GM11168 (cell line): ENCODE data around the gene FAM81A.

ENCODE experiments used
- in situ Hi-C: fragments of 300-500 bp; cut with MboI; formaldehyde crosslinking; loops from one replicate; pipeline ENCODE4 v1.12.0; 2022; ENCODE audit warnings: low sequenced_read_pairs; ENCODE audit not compliant: unreplicated experiment

The FAM81A gene

GRCh38 chr15:59473226-59473625 lies 35.2 kb downstream of the FAM81A start:
- in situ Hi-C loops: no loop called here

DNA sequence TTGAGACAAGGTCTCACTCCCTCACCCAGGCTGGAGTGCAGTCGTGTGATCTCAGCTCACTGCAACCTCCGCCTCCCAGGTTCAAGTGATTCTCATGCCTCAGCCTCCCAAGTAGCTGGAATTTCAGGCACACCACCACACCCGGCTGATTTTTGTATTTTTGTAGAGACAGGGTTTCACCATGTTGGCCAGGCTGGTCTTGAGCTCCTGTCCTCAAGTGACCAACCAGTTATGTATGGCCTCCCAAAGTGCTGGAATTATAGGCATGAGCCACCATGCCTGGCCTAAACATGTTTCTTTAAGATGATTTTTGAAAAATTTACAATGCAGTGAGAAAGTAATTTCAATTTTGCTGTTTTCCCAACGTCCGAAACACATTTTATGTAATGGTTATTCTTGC lies 37.2 kb downstream of the FAM81A start:
- in situ Hi-C loops: loop anchor here (25.0 kb wide), 2 partner anchors 88 to 313 kb away; no protein-coding TSS in a partner anchor

DNA sequence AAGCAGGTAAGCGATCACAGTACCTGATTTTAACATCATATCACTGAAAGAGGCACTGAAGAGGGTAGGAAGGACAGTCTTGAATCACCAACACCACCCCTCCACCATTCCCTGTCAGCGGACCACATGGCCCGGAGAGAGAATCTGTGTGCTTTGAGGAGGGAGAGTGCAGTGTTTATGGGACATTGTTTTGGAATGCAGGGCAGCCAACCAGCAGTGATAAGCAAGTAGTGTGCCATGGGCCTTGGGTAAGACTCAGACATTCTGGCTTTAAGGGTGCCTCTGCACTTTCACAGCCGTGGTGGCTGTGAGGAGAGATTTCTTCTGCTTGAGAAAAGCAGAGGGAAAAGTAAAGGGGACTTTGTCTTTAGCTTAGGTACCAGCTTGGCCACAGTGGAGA lies 46.4 kb downstream of the FAM81A start:
- in situ Hi-C loops: loop anchor here (10.0 to 25.0 kb wide), 3 partner anchors 97 to 322 kb away; no protein-coding TSS in a partner anchor

GRCh38 chr15:59485036-59485435 lies 47.0 kb downstream of the FAM81A start:
- in situ Hi-C loops: loop anchor here (10.0 to 25.0 kb wide), 3 partner anchors 98 to 323 kb away; no protein-coding TSS in a partner anchor

DNA sequence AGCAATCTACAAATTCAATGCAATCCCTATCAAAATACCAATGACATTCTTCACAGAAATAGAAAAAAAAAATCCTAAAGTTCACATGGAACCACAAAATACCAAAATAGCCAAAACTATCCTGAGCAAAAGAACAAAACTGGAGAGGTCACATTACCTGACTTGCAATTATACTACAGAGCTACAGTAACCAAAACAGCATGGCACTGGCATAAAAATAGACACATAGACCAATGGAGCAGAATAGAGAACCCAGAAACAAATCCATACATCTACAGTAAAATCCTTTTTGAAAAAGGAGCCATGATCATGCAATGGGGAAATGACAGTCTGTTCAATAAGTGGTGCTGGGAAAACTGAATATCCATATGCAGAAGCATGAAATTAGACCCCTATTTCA lies 51.5 kb downstream of the FAM81A start:
- in situ Hi-C loops: loop anchor here (10.0 to 25.0 kb wide), 3 partner anchors 102 to 327 kb away; no protein-coding TSS in a partner anchor

DNA sequence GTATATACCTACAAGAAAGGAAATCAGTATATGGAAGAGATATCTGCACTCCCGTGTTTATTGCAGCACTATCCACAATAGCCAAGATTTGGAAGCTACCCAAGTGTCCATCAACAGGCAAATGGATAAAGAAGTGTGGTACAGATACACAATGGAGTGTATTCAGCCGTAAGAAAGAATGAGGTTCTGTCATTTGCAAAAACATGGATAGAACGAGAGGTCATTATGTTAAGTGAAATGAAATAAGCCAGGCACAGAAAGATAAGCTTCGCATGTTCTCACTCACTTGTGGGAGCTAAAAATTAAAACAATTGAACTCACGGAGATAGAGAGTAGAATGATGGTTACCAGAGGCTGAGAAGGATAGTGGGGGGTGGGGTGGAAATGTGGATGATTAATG lies 53.1 kb downstream of the FAM81A start:
- in situ Hi-C loops: loop anchor here (5.0 to 25.0 kb wide), 3 partner anchors 104 to 509 kb away; no protein-coding TSS in a partner anchor

- in situ Hi-C loops: loop anchor here (5.0 to 25.0 kb wide), 3 partner anchors 105 to 510 kb away; no protein-coding TSS in a partner anchor
Observed at GRCh38 chr15:59492389-59493377, 54.7 kb downstream of the FAM81A start.

GRCh38 chr15:59501597-59501996 lies 63.6 kb downstream of the FAM81A start:
- in situ Hi-C loops: no loop called here

DNA sequence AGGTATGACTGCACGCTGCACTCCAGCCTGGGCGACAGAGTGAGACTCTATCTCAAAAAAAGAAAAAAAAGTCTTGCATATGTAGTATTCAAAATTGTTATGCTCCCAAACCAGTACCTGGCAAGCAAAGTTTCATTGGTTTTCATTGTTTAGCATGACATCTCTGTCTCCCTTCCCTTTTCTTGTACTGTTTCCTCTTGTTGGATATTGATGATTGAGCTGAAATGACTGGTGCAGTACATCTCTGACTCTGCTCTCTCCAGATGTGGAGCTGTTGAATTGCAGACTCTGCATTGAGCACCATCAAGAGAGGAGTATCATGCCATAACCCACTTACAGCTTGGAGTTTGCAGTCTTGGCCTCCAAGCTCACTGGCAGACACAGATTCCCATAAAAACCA lies 77.2 kb downstream of the FAM81A start:
- in situ Hi-C loops: no loop called here

- in situ Hi-C loops: no loop called here
Observed at GRCh38 chr15:59516655-59517461, 78.9 kb downstream of the FAM81A start.

- in situ Hi-C loops: no loop called here
Observed at GRCh38 chr15:59519329-59519728, 81.3 kb downstream of the FAM81A start.

DNA sequence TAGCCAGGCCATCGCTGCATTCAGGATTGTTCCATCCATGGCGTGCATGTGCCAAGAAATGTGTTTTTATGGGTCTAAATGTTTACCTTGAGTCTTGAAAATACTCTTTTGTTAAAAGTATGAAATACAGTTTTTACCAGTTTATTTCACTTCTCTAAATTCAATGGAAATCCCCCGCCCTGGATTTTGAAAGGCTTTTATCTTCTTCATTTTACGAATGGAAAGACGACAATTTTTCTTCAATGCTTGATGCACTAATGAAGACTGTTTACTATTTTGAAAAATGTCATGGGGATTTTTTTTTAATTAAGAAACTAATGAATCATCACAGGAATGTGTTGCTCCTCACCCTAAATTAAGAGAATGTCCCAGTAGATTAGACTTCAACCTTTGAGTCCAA lies 83.5 kb downstream of the FAM81A start:
- in situ Hi-C loops: no loop called here

GRCh38 chr15:59522988-59523461 lies 85.0 kb downstream of the FAM81A start:
- in situ Hi-C loops: no loop called here

GRCh38 chr15:59523702-59524101 lies 85.7 kb downstream of the FAM81A start:
- in situ Hi-C loops: no loop called here

DNA sequence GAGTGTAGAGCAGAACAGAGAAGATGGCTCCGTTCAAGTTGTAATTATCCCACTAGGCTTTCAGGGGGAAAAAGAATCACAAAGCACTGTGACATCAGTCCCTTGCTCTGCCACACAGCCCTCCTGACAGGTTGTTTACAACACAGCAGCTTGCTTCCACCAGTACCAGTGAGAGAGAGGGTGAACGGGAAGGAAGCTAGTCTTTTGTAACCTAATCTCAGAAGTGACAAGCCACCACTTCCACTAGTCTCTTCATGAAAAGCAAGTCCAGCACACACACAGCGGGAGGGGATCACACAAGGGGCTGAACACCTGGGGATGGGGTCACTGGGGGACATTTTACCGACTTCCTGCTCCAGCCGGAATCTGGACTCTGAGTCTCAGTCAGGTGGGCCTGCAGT lies 86.3 kb downstream of the FAM81A start:
- in situ Hi-C loops: no loop called here

DNA sequence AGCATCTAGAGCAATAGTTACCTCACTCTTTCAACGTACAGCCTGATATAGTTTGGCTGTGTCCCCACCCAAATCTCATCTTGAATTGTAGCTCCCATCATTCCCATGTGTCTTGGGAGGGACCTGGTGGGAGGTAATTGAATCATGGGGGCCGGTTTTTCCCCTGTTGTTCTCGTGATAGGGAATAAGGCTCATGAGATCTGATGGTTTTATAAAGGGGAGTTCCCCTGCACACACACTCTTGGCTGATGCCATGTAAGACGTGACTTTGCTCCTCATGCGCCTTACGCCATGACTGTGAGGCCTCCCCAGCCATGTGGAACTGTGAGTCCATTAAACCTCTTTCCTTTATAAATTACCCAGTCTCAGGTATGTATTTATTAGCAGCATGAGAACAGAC lies 88.5 kb downstream of the FAM81A start:
- in situ Hi-C loops: loop anchor here (25.0 kb wide), 1 partner anchor 1314 kb away; no protein-coding TSS in a partner anchor

- in situ Hi-C loops: loop anchor here (25.0 kb wide), 1 partner anchor 1316 kb away; no protein-coding TSS in a partner anchor
Observed at GRCh38 chr15:59528429-59528828, 90.4 kb downstream of the FAM81A start.

DNA sequence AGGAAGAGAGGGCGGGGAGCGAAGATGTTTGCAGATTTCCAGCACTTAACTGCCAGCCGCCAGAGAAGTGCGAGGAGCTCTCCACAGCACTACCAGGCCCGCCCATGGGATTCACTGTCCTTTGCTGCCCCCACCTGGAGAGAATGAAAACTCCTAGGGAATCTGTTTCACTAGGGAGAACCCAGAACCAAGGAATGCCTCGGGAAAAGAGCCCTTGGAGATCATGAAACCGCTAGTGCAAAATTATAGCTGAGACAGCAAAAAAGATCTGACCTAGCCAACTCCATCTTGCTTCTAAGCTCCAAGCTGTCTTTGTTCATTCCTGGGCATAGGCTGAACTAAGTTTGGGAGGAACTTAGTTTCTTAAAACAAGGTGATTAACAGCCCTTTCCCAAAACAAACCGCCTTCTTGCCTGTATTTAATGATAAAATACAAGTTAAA lies 91.0 kb downstream of the FAM81A start:
- in situ Hi-C loops: loop anchor here (25.0 kb wide), 1 partner anchor 1317 kb away; no protein-coding TSS in a partner anchor

- in situ Hi-C loops: loop anchor here (25.0 kb wide), 1 partner anchor 1319 kb away; no protein-coding TSS in a partner anchor
Observed at GRCh38 chr15:59531066-59531675, 93.2 kb downstream of the FAM81A start.
